HG03108 (cell line): ENCODE data around the gene PIK3R3.

Source experiments
- ATAC-seq: cut with Tn5 transposase; IDR thresholded peaks from one replicate; pipeline ENCODE4 v1.9.1; 2021; ENCODE audit warnings: moderate library complexity; ENCODE audit not compliant: unreplicated experiment

Gene PIK3R3

DNA sequence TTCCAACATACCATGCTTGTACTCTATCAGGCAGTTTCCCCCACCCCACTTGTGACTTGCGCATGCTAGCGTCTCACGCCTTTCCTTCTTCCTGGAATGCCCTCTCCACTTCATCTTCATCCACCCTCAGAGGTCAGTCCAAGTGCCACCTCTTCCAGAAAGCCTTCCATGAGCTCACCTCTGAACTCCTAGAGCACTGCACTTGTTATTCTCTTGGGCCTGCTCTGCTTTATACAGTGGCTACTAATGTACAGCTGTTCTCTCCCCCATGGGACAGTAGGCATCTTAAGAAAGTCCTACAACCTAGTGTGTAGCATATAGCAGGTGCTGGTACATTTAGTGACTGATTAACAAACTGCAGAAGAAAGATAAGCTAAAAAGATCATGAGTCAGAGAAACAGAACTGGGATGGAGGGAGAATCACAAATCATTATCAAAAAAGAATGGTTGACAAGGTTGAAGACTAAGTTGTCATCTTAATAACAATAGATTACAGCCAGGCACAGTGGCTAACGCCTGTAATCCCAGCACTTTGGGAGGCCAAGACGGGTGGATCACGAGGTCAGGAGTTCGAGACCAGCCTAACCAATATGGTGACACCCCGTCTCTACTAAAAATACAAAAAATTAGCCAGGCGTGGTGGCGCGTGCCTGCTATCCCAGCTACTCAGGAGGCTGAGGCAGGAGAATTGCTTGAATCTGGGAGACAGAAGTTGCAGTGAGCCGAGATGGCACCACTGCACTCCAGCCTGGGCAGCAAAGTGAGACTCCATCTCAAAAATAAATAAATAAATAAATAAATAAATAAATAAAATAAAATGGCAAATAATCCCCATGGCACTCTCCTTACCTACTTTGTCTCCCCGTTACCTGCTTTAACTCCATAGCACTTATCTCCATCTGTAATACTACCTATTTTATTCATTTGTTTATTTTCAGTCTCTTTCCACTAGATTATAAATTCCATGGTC, 26.2 kb upstream of the PIK3R3 start:
- ATAC-seq, result peak; percentile 88

DNA sequence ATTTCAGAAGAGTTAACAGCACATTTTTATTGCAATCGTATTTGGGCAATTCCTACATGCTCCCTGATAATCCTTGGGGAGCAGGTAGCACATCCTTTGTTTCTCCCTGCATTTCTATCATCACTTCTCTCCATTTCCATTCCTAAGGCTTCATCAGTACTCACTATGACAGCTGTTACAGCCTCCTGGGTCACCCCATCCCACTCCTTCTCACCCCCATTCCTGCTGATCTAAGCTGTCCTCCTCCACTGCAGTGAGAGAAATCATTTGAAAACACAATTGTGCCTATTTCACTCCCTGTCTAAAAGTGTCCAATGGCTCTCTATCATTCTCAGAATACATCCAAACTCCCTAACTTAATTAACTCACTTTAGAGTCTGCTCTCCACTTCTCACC, 25.5 kb upstream of the PIK3R3 start:
- ATAC-seq, result no peak

DNA sequence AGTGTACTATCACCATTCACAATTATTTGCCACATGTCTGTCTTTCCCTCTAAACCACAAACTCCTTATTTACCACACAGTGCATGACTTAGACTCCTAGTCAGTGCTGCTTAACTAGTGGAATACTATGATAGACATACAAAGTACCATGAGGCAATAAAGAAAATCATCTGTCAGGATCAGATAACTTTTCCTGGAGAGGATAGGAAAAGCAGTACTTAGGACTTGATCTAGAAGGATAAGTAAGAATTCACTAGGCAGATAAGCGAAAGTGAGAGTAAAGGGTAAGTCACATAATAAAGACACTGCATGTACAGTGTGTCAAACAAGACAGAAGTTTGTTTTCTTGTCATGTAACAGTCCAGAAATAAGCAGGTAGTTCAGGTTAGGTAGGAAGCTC, 21.3 kb upstream of the PIK3R3 start:
- no peak for ATAC-seq

DNA sequence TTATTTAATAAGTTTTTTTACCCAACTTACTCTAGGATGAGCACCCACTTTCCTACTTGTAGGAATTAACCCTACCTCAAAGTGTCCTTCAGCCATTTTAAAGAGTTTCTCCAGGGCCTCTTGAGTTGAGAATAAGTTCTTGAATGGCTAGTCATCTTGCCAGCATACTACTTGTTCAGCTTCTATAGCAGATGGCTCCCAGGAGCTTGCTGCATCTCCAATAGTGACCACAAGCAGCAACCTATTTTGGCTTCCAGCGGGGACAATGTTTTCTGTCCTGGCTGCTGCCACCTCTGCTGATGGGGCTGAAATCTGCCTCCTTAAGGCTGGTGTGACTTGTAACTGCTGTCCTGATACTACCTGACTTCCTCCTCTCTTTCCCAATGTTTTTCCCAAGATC, 20.8 kb upstream of the PIK3R3 start:
- no peak for ATAC-seq

DNA sequence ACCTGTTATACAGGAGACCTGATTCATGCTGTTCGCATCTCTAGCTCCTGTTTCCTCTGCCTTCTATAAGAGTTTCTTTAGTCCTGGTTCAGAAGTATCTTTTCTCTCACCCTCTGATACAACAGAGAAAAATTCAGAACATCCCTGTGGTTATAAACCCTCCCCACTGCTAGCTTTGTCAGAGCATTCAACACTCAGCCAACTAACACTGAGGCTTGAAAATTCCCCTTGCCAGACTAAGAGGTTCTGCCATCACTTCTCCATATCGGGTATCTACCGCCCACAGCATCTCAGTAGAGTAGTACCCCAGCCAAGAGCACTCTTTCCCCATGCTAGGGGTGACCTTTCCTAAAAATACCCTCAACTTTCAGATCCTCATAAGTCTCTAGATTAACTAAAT, 19.6 kb upstream of the PIK3R3 start:
- no peak for ATAC-seq

DNA sequence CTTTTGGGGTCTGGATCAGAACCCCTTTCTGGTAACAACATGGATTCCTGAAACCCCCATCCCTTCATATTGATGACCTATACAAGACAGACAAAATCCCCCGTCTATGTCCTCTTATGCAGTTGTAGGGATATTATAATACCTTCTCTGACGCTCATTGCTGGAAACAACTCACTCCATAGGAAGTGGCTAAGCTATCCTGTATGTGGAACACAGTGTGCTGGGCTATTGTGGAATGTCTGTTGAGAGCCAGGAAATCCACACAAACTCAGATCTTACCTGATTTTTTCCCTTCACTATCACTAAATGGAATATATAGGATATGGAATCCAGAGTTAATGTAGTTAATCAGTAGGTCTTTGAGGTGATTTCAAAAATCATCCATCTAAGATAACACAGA, 17.7 kb upstream of the PIK3R3 start:
- no peak for ATAC-seq

DNA sequence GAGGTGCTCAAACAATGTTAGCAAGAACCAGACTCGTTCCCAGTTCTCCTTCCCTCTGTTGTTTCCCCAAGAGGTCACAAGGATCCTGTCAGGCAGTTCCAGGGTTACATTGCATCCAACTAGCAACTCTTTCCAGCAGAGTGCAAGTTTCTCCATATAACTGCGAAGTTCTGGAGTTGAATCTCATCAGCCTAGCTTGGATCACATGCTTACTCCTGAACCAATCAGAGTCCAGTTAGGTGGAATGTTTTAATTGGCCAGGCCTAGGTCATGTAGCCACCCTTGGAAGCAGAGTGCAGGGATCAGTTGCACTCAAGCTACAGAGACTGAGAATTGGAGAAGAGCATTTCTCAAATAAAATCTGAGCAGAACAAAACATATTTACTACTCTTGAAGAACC, 15.9 kb upstream of the PIK3R3 start:
- no peak for ATAC-seq

DNA sequence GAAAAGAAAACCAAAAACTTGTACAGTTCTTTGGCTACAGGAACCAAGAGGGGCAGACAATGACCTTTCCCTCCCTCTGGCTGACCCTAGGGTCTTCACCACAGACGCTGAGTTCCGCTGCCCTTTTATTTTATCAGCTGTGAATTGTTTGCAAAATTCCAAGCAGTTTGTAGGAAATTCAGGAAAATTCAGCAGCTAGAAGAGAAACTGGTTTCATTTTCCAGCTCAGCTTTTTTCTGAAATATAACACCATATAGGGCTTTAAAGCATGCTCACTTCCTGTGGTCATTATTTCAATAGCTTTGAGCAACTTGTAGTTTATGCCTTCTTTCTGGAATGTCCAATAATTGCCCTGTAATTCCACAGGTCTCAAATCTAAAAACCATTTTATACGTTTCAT, 5.5 kb upstream of the PIK3R3 start:
- no peak for ATAC-seq

DNA sequence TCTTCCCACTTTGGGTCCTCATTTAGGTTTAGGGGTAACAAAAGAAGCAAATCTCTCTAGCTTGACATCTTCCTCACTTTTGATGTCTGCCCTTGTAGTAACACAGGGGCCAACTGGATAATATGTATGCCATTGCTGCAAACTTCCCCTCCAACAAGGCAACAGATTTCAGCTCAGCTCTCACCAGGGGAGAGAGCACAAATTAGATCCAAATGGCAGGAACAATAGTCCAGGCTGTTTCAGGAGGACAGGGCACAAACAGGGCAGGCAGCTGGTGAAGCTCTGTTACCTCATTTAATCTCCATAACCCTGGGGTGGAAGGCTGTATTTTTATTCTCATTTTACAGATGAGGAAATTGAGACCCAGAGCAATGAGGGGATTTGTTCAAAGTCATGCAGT, 4.3 kb upstream of the PIK3R3 start:
- ATAC-seq, result no peak

DNA sequence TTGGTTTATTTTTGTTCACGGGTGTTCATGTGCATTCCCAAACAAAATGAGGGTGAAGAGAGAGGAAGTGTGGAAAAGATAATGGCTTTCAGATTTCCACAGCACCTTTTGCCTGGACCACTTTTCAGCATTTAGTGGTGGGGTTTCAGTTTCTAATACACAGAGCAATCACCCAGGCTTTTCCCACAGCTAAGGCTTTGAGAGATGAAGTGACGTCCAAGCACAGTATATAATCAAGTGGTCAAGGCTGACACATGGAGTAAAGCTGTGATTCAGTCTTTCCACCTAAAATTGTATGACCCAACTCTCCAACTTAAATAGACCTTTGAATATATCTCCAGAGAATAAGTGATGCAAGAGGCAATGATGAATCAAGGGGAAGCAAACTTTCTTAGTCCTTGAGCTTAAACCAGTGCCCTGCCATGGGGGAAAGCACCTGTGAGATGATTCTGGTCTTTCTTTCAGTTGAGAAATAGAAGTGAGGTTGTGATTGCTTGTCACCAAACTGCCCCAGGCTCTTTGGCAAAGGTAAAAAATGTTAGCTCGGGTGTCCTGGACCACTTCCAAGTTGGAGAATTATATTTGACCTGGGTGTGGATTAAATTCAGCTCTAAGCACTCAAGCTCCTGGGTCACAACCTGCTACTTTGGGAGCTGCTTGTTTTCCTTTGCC, 2.4 kb upstream of the PIK3R3 start:
- ATAC-seq, result no peak

DNA sequence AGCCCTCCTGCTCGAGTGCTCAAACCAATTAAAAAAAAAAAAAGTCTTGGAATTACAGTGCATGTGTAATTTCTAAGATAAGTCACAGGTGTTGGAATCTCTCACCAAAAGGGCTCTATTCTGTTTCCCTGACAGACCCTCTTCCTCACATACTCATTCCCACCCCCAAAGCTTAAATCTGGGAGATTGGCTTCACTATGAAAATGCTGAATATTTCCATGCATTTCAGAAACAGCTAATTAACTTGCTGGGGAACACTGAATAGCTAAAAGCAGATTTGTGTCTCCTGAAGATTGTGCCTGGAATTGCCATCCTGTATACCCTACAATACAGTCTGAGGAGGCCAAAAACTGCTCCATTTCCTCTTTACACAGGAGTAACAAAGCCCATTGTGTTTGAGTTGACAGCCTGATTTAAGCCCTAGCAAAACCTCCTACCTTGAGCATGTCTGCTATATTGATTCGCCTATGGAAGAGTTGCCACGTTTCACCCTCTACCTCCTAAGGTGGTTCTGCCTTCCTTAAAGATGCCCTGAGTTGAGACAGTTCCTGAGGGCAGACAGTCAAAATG, 1.4 kb upstream of the PIK3R3 start:
- no peak for ATAC-seq

DNA sequence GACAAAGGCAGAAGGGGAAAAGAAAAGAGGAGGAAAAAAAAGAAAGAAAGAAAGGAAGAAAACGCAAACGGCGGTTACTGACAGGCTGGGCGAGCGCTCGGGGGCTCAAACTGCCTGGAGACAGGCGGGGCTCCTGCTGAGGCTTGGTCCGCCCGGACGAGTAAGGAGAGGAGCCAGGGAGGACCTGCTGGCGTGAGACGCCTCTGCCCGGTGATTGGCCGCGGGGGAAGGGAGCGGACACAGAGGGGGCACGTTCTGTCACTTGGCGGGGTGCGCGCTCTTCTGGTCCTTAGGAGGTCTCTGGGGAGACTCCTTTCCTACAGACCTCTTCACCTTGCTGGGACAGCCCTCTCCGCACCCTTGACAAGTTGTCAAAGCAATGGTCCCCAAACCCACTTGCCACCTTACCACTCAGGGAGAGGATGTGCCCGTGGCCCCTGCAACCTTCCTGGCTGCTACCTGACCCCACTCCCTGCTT, 791 bp upstream of the PIK3R3 start:
- peak; percentile 38 for ATAC-seq

DNA sequence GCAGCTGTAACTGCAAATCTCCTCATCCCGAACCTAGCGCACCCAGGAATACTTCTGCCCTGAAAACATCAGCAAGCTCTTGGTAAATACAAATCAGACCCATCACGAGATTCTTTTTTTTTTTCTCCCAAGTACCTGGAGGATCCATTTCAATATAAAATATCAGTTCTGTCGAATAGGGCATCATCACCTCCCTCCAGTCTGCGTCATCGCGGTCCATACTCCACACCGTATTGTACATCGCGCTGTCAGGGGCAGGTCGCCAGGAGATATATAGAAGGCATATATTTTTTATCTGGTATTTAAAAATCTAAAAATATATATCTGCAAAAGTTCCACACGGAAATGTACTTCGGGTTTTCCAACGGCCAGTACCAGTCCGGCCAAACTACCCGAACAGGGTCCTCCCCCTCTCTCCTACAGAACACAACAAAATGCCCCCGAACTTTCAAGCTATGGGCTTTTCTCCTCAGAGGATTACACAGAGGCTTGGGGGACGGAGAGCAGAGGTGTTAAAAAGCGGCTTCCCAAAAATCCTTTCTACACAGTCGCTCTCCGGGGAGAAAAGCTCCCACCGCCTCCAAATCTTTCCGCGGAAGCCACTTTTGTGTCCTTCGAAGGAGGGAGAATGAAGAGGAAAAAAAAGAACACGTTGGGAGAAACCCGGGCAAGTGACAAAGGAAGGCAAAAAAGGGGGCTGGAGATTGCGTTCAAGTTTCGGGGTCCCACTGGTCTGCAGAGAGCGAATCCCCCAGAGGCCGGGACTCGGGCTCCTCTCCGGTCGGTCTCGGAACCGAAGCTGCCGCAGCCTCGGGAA, 509 bp downstream of the PIK3R3 start:
- no peak for ATAC-seq

DNA sequence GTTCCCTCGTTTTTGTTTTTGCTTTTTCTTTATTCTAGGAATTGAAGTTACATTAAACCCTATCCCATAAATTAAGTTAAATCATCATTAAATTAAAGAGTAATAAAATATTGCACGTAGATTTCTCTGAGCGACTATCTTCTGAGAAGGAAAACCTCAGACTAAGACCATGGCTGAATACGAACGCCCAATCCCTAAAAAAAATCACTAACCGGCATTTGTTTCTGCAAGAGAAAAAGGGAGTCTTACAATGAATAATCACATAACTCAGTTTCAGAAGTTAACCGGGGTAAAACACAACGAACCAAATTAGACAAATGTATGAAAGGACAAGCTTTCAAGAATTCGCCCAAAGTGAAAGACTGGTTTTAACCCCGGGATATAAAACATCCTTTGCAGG, 1.3 kb downstream of the PIK3R3 start:
- ATAC-seq, result no peak

DNA sequence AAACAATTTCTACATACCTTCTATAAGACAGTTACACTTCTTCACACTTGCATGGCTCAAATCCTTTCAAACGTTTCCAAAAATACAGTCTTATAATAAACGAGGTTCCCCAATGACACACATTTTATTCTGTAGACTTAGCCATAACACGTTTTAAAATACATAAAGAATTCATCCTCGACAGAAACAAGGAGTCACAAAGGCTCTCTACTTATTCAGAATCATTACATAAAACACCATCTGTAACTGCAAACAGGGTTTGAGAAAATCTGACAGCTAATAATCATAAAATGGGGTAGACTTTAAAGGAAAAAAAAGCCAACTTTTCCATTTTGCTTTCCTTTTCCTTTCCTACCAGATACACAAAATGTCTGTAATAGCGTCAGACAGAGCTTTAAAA, 1.8 kb downstream of the PIK3R3 start:
- no peak for ATAC-seq

DNA sequence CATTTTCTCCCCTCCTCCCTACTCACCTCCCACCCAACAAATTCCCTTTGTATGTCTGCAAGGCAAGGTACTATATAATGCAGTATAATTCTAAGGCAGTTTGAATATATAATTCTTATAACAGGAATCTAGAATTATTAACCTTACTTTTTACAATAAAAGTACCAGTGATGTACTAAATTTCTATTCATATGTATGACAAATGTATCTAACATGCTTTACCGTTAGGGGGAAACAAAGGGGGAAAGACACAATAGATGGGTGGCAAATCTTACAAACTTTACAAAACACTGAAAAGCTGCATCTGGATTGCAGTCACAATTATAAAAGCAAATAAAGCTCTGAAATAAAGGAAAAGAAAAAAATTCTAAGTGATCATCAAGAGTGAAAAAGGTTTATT, 2.3 kb downstream of the PIK3R3 start:
- no peak for ATAC-seq

DNA sequence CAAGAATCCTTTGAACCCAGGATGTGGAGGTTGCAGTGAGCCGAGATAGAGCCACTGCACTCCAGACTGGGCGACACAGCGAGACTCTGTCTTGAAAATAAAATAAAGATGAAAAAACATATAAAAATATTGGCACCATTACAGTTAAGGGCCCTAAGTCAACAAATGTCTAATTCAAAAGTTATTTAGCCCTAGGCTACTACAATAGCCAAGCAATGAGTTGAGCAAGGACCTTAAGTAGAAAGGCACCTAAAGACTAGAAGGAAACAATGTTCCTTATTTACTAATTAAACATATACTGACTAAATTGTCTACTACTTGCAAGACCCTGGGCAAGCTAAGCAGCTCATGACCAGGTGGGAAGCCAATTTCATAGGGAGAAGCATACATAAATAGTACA, 4.1 kb downstream of the PIK3R3 start:
- no peak for ATAC-seq

DNA sequence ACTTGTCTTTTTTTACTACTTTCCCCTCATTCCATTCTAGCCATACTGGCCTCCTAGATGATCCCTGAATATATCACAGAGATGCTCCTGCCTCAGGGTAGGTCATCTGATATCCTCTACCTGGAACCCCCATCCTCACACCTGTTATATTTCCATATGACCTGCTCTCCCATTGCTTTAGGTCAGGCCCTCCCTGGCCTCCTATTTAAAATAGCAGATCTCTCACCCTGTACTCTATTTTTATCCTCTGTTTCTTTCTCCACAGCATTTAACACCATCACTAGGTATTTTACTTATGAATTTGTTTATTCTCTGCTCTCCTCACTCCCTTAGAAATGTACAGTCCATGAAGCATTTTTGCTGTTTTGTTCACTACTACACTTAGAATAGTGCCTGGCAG, 13.6 kb downstream of the PIK3R3 start:
- no peak for ATAC-seq

DNA sequence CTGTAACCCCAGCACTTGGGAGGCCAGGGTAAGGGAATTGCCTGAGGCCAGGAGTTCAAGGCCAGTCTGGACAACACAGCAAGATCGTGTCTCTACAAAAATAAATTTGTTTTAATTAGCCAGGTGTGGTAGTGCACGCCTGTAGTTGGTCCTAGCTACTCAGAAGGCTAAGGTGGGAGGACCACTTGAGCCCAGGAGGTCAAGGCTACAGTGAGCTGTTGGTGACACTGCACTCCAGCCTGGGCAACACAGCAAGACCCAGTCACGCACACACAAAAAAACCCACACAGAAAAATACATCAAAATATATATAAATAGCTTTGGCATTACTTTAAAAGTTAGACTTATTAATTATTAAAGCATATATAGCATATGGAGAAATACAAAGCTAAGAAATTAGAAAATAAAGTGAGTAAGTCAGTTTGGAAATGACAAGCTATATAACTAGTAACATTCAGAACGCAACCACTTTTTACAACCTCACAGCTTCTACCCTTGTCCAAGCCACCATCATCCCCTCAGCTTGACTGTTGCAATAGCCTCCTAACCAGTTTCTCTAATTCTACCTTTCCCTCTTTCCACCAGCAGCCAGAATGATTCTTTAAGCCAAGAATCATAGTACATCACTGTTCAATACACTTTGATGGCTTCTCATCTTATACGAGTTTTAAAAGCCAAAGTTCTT, 14.5 kb downstream of the PIK3R3 start:
- no peak for ATAC-seq

DNA sequence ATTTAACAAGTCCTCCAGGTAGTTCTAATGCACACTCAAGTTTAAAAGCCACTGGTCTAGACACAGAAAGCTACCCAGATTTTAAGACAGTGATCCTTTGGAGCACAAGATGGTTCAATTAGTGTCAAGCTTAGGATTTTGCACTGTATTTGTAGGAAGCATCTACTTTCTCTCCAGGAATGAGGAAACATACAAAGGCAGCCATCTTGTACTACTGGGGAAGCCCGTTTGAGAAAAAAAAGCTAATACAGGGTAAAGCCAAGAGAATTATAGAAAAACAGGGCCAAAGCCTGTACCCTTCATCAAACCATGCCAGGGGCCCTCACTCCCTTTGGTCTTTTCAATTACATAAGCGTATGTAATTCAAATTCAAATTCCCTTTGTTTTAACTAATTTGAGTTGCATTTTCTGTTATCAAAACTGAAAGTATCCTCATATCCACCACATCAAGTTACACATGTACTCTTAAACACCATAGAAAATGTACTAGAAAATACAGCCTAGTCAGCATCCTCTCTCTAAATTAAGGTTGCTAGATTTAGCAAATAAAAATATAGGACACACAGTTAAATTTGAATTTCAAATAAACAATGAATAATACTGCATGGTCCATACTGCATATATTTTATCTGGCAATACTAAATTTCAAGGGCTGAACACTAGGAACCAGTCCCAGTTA, 17.4 kb downstream of the PIK3R3 start:
- no peak for ATAC-seq
